ENCODE measurements around the gene RRP9.
"Not testable (repeated sequence)": the region's sequence is repeated elsewhere in the genome, so short reads cannot be mapped to it uniquely, and the experiment has no call there.

RRP9 gene

GRCh38 chr3:51931756-51932155 lies 9.9 kb downstream of the RRP9 start:
- H3K79me2 ChIP-seq (ENCODE audit: control insufficient read depth, low read length), result no peaks in the 10 kb centered on the region
- no peak overlapping the region for H3K27ac ChIP-seq (ENCODE audit: low read depth, low read length)
- H4K20me1 ChIP-seq (ENCODE audit: control insufficient read depth, insufficient read depth, low read depth, low read length), result no peaks in the 10 kb centered on the region
- no peaks in the 10 kb centered on the region for H3F3A ChIP-seq (ENCODE audit: control insufficient read depth, insufficient read depth)
- no peaks in the 10 kb centered on the region for H3K9me2 ChIP-seq (replicated peaks; ENCODE audit: control insufficient read depth, low read length)
- peaks cover 37% of the 10 kb centered on the region for H3K36me3 ChIP-seq (ENCODE audit: control insufficient read depth, low read length)
- H3K27me3 ChIP-seq (ENCODE audit: control insufficient read depth, low read length), result no peaks in the 10 kb centered on the region
- H3K4me3 ChIP-seq (ENCODE audit: low read length), result no peak overlapping the region
- no peak overlapping the region for H3K4me2 ChIP-seq (ENCODE audit: low read length)
- H3K9me3 ChIP-seq (ENCODE audit: control insufficient read depth, insufficient read depth, low read length), result no peaks in the 10 kb centered on the region
- no peak for TF ChIP-seq CTCF (IDR thresholded peaks at IDR 0.05; ENCODE audit: low read depth, low read length, poor library complexity, severe bottlenecking)
- TF ChIP-seq EZH2phosphoT487 (IDR thresholded peaks at IDR 0.05; ENCODE audit: borderline replicate concordance, low read length), result no peak
- no peaks in the 10 kb centered on the region for H3K4me1 ChIP-seq (ENCODE audit: control insufficient read depth, low read length)

- Histone ChIP-seq H3K27ac (ENCODE audit: low read depth, low read length) (no peak overlapping the region), H3K9me3 (ENCODE audit: control insufficient read depth, insufficient read depth, low read length) (no peaks in the 10 kb centered on the region), H3K9me2 (replicated peaks; ENCODE audit: control insufficient read depth, low read length) (no peaks in the 10 kb centered on the region), H3F3A (ENCODE audit: control insufficient read depth, insufficient read depth) (no peaks in the 10 kb centered on the region), H4K20me1 (ENCODE audit: control insufficient read depth, insufficient read depth, low read depth, low read length) (no peaks in the 10 kb centered on the region), H3K79me2 (ENCODE audit: control insufficient read depth, low read length) (no peaks in the 10 kb centered on the region), H3K27me3 (ENCODE audit: control insufficient read depth, low read length) (no peaks in the 10 kb centered on the region), H3K36me3 (ENCODE audit: control insufficient read depth, low read length) (peaks cover 24% of the 10 kb centered on the region), H3K4me3 (ENCODE audit: low read length) (no peak overlapping the region), H3K4me1 (ENCODE audit: control insufficient read depth, low read length) (no peaks in the 10 kb centered on the region), H3K4me2 (ENCODE audit: low read length) (no peak overlapping the region)
- TF ChIP-seq CTCF (IDR thresholded peaks at IDR 0.05; ENCODE audit: low read depth, low read length, poor library complexity, severe bottlenecking), result no peak
- no peak for TF ChIP-seq EZH2phosphoT487 (IDR thresholded peaks at IDR 0.05; ENCODE audit: borderline replicate concordance, low read length)
Measured at GRCh38 chr3:51930439-51930838, 11.3 kb downstream of the RRP9 start.

GRCh38 chr3:51929420-51930003 lies 12.2 kb downstream of the RRP9 start:
- H3K27ac ChIP-seq (ENCODE audit: low read depth, low read length), result no peak overlapping the region
- peaks cover 16% of the 10 kb centered on the region for H3K36me3 ChIP-seq (ENCODE audit: control insufficient read depth, low read length)
- H3F3A ChIP-seq (ENCODE audit: control insufficient read depth, insufficient read depth), result no peaks in the 10 kb centered on the region
- H3K9me3 ChIP-seq (ENCODE audit: control insufficient read depth, insufficient read depth, low read length), result no peaks in the 10 kb centered on the region
- no peak overlapping the region for H3K4me3 ChIP-seq (ENCODE audit: low read length)
- H4K20me1 ChIP-seq (ENCODE audit: control insufficient read depth, insufficient read depth, low read depth, low read length), result no peaks in the 10 kb centered on the region
- H3K4me2 ChIP-seq (ENCODE audit: low read length), result no peak overlapping the region
- H3K79me2 ChIP-seq (ENCODE audit: control insufficient read depth, low read length), result no peaks in the 10 kb centered on the region
- TF ChIP-seq EZH2phosphoT487 (IDR thresholded peaks at IDR 0.05; ENCODE audit: borderline replicate concordance, low read length) (no peak), CTCF (IDR thresholded peaks at IDR 0.05; ENCODE audit: low read depth, low read length, poor library complexity, severe bottlenecking) (no peak)
- no peaks in the 10 kb centered on the region for H3K9me2 ChIP-seq (replicated peaks; ENCODE audit: control insufficient read depth, low read length)
- no peaks in the 10 kb centered on the region for H3K27me3 ChIP-seq (ENCODE audit: control insufficient read depth, low read length)
- H3K4me1 ChIP-seq (ENCODE audit: control insufficient read depth, low read length), result no peaks in the 10 kb centered on the region

GRCh38 chr3:51928981-51929380 lies 12.7 kb downstream of the RRP9 start:
- H3K27ac ChIP-seq (ENCODE audit: low read depth, low read length); H3K4me1 ChIP-seq (ENCODE audit: control insufficient read depth, low read length); H3K4me2 ChIP-seq (ENCODE audit: low read length); H3F3A ChIP-seq (ENCODE audit: control insufficient read depth, insufficient read depth); H3K9me3 ChIP-seq (ENCODE audit: control insufficient read depth, insufficient read depth, low read length); H3K4me3 ChIP-seq (ENCODE audit: low read length); H4K20me1 ChIP-seq (ENCODE audit: control insufficient read depth, insufficient read depth, low read depth, low read length); H3K27me3 ChIP-seq (ENCODE audit: control insufficient read depth, low read length); H3K79me2 ChIP-seq (ENCODE audit: control insufficient read depth, low read length); H3K9me2 ChIP-seq (replicated peaks; ENCODE audit: control insufficient read depth, low read length): not testable (repeated sequence)
- H3K36me3 ChIP-seq (ENCODE audit: control insufficient read depth, low read length), result peaks cover 10% of the 10 kb centered on the region
